ENCODE results near the gene MSRB3.
"Not testable (repeated sequence)": the region's sequence is repeated elsewhere in the genome, so short reads cannot be mapped to it uniquely, and the experiment has no call there.

Gene MSRB3

DNA sequence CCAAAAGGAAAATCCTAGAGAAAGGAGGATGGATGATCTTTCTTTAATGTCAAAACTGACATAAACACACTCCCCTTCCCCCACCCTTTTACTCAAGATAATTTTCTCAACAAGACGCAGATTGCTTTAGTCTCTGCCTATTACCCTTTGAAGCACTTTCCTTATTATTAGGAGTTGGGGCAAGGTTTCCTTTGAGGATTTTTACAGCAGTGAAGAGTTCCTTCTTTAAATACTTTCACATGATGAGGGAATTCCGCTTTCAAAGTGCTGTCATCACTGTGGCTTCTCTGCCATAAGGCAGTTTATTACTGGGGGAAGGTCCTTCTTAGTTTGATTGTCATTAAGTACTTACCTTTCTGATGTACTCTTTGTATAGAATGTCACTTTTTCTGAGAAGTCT is 172.1 kb downstream of the MSRB3 start:
- FAIRE-seq (no peak), DNase-seq (ENCODE audit: low spot score) (no peak)

DNA sequence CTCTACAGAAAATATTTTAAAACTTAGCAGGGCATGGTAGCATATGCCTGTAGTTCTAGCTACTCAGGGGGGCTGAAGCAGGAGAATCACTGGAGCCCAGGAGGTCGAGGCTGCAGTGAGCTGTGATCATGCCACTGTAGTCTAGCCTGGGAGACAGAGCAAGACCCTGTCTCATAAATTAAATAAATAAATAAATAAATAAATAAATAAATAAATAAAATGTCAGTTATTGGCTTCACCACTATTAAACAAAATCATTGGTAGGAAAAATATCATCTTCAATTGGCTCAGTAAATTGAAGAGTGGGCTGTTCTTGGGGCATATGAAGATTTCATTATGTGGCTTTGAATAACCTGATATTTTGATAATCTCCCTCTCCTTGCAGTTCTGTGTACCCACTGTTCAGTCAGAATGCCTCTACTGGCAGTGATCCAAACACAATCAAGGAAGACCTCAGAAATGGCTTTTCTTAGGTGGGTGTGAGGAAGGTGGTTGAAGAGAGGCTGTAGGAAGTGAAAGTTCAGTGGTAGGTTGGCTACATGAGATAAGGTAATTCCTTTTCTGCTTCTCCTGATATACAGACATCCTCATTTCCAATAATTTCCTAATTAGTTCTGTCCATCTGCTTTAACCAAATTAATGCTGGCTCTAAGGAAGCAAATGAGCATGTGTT is 175.8 kb downstream of the MSRB3 start:
- FAIRE-seq (no peak), DNase-seq (ENCODE audit: low spot score) (no peak)

DNA sequence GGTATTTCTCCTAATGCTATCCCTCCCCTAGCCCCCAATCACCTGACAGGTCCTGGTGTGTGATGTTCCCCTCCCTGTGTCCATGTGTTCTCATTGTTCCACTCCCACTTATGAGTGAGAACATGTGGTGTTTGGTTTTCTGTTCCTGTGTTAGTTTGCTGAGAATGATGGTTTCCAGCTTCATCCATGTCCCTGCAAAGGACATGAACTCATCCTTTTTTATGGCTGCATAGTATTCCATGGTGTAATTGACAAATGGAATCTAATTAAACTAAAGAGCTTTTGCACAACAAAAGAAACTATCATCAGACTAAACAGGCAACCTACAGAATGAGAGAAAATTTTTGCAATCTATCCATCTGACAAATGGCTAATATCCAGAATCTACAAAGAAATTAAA is 178.9 kb downstream of the MSRB3 start:
- DNase-seq (ENCODE audit: low spot score); FAIRE-seq: not testable (repeated sequence)

DNA sequence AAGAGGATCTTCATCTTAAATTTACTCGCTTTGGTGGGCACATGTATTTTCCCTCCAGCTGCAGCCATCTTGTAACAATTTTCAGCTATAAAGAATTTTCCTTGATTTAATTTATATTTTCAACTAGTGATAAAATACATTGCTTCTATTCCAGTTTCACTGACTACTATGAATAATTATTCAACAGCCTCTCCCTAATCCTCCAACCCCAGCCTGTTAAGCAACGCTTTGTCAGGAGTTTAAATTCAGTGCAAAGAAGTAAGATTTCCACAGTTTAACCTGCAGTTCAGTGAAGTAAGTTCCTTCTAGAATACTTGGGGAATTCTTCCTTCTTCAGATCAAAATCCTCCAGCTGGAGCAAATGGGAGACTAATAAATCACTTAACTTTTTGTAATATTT is 180.2 kb downstream of the MSRB3 start:
- no peak for FAIRE-seq
- no peak for DNase-seq (ENCODE audit: low spot score)

DNA sequence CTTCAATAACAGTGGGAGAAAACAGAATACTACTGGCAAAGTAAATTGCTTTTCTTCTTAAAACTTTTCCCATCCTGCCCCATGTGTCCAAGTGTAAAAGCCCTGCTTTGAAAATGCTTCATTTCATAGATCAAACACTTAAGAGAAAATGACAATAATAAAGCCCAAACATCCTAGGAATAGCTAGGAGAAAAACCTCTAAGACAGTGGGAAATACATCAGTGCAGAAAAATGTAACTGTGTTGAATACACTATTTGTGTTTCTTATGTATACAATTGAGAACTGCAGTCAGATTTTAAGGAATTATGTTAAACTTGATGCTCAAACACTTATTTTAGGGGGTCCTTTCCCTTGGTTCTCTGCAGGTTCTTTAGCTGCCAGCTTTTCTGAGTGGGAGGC is 181.1 kb downstream of the MSRB3 start:
- no peak for FAIRE-seq
- no peak for DNase-seq (ENCODE audit: low spot score)

DNA sequence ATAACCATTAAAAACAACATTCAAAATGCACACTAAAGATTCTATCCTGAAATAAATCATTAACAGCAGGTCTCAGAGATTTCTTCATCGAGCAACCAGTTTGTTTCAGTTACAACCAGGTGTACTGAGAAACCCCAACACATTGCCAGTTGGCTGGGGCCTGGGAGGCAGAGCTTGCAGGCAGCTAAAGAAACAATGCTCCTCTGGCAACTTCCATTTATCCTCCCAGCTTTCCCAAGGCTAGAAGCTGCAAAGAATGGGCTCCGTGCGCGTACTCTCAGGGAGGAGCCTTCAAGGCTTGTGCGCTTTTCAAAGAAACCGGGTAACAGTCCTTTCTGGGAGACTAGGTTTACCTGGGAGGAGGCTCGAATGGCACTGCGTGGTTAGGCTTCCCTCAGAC is 181.6 kb downstream of the MSRB3 start:
- FAIRE-seq = no peak
- DNase-seq (ENCODE audit: low spot score) = no peak

DNA sequence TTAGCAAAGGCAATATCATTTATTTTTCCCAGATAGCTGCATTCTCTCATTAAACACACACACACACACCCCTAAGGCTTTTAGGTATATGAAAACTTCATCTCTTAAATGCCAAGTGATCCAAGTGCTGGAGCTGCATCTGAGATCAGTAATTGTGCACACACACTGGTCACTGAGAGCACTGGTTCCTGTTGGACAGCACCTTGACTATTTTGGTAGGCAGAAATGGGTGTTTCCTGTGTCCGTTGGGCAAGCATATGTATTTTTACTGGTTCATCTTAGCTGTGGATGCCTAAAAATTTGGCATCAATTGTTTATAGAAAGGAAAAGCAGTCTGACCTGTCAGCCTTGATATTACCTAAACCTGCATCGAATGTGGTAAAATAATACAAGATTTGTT is 182.5 kb downstream of the MSRB3 start:
- no peak for DNase-seq (ENCODE audit: low spot score)
- no peak for FAIRE-seq

DNA sequence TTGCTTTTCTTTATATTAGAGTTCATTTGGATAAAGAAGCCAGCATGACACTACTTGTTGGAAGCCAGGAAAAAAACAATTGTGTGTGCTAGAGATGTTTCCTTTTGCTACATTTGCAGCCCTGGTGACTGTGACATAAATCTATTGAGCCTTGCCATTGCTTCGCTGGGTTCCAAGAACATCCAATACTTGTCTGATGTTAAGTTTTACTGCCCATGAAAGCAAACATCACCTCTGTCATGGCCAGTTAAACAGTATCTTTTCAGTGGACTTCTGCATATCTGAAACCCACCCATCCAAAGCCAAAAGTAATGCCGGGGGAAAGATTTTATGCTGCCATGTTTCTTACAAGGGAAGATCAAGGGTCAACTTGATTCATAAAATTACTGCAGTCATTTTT is 184.0 kb downstream of the MSRB3 start:
- DNase-seq (ENCODE audit: low spot score) (no peak), FAIRE-seq (no peak)

DNA sequence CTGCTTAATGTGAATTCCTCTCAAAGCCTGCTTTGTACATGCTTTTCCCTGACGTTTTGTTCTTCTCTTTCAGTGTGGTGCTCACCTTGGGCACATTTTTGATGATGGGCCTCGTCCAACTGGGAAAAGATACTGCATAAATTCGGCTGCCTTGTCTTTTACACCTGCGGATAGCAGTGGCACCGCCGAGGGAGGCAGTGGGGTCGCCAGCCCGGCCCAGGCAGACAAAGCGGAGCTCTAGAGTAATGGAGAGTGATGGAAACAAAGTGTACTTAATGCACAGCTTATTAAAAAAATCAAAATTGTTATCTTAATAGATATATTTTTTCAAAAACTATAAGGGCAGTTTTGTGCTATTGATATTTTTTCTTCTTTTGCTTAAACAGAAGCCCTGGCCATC is 184.6 kb downstream of the MSRB3 start:
- no peak for DNase-seq (ENCODE audit: low spot score)
- FAIRE-seq = no peak

DNA sequence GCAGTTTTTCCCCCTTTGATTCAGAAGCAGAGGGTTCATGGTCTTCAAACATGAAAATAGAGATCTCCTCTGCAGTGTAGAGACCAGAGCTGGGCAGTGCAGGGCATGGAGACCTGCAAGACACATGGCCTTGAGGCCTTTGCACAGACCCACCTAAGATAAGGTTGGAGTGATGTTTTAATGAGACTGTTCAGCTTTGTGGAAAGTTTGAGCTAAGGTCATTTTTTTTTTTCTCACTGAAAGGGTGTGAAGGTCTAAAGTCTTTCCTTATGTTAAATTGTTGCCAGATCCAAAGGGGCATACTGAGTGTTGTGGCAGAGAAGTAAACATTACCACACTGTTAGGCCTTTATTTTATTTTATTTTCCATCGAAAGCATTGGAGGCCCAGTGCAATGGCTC is 185.1 kb downstream of the MSRB3 start:
- DNase-seq (ENCODE audit: low spot score) (no peak), FAIRE-seq (no peak)

DNA sequence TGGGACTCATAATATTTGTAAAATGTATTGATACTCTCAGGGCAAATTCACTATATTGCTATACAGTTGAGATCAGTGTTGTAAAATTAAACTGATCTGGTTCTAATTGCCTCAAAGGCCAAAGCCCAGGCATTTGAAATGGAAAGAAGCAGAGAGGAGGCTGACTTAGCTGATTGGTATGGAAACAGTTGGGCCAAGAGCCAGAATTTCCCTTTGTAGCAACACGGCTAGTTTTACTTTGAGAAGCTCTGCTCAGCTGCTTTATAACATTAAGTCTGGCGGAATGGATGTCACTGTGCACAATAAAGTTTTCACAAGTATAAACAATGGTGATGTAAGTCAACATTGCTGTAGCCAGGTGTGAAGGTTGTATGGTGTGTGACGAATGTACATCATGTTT is 186.4 kb downstream of the MSRB3 start:
- DNase-seq (ENCODE audit: low spot score) = no peak
- FAIRE-seq = no peak

DNA sequence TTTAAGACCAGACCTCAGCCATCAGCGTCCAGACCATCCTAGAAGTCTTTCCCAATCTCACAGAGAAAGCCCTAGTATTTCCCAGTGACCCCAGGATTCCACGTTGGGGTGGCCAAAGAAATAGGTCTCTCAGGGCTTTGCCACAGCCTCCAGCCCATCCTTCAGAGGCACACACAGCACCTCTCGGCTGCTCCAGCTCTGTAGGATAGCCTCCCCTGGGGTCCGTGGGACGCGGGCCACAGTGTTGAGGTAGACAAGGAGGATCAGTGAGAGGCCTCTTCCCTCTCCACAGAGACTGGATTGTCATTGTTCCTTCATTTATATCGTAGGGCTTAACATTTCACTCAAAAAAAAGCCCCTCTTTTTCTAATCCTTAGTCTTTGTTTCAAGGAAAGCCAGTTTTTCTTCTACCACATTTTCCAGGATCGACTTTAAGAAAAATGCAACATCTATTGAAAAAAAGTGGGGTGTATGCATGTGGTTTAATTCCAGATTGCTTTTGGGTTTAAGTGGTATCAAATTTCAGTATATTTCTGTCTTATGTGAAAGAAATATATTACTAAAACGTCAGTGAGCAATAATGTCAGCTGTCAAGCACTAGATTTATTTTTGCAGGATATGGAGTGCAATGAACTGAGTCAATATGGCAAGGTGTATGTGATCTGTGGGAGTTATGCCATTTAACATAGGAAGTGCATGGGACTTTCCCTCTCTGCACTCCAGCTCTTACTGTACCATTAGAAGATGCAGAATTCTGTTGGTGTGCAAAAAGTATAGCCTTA is 187.5 kb downstream of the MSRB3 start:
- no peak for DNase-seq (ENCODE audit: low spot score)
- FAIRE-seq = no peak

DNA sequence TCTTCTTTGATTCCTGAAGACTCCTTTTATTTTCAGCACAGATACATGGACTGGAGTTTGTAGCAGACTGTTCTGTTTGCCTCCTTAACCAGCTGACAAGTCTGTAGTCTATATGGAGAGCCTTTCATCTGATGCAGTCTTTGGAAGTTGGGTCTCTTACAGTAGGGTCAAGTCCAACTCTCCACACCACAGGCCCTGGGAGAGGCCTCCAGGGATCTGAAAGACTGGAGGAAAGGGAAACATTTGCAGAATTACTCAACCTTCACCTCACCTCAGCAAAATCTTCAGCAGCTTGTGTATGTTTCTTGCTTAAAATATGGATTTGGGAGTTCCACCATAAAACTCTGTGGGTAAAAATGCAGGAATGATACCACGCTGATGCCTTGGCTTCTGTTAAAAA is 188.4 kb downstream of the MSRB3 start:
- FAIRE-seq (no peak), DNase-seq (ENCODE audit: low spot score) (no peak)

DNA sequence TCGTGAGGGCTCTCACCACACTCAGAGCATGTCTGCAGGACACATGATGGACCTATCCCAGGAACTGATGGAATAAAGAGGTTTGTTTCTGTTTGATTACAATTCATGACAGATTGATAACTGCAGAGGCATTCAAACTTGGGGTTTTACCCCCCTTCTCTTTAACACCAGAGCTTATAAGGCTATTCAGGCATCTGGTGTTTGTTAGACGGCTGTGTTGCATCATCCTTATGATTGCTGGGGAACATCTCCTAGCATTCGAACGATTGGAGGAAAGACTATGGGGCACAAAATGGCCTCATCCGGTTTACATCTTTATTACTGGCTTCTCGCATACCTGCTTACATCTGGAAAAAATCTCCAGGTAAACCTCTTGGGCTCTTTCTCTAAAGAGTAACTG is 191.8 kb downstream of the MSRB3 start:
- no peak for FAIRE-seq
- no peak for DNase-seq (ENCODE audit: low spot score)

DNA sequence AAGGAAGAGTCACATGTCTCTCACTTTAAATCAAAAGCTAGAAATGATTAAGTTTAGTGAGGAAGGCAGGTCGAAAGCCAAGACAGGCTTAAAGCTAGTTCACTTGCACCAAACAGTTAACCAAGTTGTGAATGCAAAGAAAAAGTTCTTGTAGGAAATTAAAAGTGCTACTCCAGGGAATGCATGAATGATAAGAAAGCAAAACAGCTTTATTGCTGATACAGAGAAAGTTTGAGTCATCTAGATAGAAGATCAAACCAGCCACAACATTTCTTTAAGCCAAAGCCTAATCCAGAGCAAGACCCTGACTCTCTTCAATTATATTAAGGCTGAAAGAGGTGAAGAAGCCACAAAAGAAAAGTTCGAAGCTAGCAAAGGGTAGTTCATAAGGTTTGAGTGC is 193.6 kb downstream of the MSRB3 start:
- no peak for DNase-seq (ENCODE audit: low spot score)
- FAIRE-seq = no peak

DNA sequence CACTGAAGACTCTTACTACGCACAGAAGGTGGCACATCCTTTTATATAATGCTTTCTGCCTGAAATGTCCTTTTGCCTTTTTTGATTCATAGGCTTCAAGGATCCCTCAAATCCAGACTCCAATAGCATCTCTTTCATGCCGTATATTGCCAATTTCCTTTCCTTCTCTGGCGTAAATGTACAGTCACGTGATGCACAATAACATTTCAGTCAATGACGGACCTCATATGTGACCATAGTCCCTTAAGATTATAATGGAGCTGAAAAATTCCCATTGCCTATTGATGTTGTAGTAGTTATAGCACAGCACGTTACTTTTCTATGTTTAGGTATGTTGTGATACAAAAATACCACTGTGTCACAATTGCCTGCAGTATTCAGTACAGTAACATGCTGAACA is 196.3 kb downstream of the MSRB3 start:
- FAIRE-seq = no peak
- DNase-seq (ENCODE audit: low spot score) = no peak

DNA sequence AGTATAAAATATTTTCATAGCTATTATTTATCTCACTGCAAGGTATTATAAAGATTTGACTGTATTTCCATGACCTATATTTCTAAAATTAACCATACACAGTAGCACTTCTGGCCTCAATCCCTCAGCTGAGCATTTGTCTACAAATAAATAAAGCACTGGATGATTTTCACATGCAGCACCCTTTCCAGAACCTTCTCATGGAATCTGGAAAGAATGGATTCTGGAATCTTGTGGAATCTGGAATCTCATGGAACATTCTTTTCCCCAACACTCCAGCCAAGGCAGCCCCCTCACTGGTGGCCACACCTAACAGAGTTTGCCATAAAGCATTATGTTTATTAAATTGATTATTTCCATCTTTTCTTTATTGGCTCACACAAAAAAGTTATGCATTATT is 199.2 kb downstream of the MSRB3 start:
- no peak for DNase-seq (ENCODE audit: low spot score)
- FAIRE-seq = no peak

DNA sequence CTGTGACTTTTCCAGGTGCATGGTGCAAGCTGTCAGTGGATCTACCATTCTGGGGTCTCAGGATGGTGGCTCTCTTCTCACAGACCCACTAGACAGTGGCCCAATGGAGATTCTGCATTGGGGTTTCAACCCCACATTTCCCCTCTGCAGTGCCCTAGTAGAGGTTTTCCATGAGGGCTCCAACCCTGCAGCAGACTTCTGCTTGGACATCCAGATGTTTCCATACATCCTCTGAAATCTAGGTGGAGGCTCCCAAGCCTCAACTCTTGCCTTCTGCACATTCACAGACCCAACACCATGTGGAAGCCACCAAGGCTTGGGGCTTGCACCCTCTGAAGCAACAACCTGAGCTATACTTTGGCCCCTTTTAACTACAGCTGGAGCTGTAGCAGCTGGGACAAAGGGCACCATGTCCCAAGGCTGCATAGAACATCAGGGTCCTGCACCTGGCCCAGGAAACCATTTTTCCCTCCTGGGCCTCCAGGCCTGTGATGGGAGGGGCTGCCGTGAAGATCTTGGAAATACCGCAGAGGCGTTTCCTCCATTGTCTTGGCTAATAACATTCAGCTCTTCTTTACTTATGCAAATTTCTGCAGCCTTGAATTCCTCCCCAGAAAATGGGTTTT is 205.5 kb downstream of the MSRB3 start:
- DNase-seq (ENCODE audit: low spot score); FAIRE-seq: not testable (repeated sequence)

DNA sequence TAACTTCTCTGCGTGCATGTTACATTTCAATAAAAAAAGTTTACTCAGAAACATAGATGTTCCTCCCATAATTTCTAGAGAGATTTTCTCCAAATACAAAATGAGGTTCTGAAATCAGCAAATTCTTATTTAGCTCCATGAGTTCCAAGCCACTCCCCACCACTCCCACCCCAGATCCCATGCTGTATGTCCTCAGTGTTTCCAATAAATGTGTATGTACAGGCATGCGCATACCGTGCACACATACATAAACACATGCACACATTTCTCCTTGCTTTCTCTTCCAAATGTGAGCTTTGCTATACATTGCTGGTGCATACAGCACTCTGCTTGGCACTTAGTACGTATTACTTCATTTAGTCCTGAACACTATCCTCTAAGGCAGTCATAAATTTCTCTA is 209.7 kb downstream of the MSRB3 start:
- FAIRE-seq (no peak), DNase-seq (ENCODE audit: low spot score) (no peak)

DNA sequence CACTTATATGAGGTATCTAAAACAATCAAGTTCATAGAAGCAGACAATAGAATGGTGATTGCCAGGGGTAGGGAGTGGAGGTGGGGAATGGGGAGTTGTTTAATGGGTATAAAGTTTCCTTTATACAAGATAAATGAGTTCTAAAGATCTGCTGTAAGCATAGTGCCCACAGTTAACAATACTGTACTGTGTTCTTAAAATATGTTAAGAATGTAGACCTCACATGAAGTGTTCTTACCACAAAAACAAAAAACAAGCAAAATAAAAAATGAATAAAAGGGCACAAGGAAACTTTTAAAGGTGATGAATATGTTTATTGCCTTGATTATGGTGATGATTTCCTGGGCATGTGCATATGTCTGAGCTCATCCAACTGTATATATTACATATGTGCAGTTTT is 211.8 kb downstream of the MSRB3 start:
- FAIRE-seq = no peak

DNA sequence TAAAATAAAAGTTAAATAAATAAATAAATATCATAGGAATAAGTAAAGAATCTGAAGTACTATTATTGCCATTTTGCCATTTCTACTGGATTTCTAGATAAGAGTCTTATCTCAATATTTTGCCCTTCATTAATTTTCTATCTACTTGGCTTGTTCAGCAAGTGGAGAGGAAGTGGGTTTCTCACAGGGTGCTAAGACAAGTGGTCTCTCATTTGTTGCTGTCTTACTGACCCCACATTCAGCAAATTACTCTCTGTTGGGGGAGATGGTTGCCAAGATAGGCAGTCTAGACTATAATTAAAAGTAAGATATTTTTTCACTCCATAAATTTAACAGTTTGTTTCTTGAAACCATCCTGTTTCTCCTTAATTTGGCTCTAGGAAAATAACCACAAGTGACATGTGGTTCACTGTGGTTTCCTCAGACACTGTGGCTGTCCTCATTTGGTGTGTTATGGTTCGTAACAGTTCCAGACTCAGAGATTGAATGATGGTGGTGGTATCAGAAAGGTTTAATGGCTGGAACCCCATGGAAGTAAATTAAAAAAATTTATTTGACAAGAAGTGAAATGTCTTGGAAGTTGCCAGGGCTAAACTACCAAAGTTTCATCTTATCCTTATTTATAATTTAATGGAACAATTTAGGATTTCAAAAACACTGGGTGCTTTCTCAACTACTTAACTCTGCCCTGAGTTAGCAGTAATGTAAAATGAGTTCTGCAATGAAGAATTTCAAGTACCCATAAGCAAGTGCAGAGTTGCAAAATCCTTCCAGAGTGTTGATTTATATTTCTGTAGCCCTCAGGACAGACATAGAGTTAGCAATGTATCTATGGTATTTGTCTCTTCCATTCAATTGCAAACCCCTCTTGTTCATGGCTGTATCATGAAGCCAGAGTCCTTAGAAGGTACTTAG is 214.8 kb downstream of the MSRB3 start:
- DNase-seq (ENCODE audit: low spot score) (no peak), FAIRE-seq (no peak)

More for the DNA sequence above, 211.8 kb downstream of the MSRB3 start:
- no peak for DNase-seq (ENCODE audit: low spot score)

DNA sequence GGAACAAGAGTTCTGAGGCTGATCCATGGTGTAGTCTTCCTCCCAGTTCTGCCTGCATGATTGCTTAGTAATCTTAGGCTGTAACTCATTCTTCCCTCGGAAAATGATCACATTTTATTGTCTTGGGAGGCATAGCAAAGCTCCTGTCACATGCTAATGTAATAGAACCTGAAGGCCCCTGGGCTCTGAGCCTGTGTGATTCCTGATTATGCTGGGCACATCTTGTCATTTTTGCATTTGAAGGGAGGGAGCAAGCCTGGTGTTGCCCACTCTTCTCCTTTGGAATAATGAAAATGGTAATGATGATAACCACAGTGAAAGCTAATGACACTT is 215.4 kb downstream of the MSRB3 start:
- DNase-seq (ENCODE audit: low spot score) = peak; percentile 45

More for the DNA sequence above, 215.4 kb downstream of the MSRB3 start:
- no peak for FAIRE-seq

Data from RCC 7860 (cell line).